ENCODE results near the gene SGPL1. TPM values are rescaled to one million over a fixed set of nuclear protein-coding genes. Genes with fewer than 3 reads are reported as not detected.

Gene SGPL1
- total RNA-seq, 1 donor from 2014 or later = 37.1 TPM

GRCh38 chr10:70809011-70809611 lies 6.6 kb upstream of the SGPL1 start:
- Histone ChIP-seq H3K27ac (ENCODE audit: low read depth, low read length) (no peak overlapping the region), H3K4me3 (ENCODE audit: low read length in 3 of 3) (no peak overlapping the region), H3K9ac (ENCODE audit: low read depth in 1 of 3, low read length in 3 of 3) (no peak overlapping the region), H3K4me1 (ENCODE audit: control insufficient read depth in 3 of 3, insufficient read depth in 3 of 3, low read length in 3 of 3) (no peaks in the 10 kb centered on the region), H3K36me3 (ENCODE audit: control insufficient read depth in 3 of 3, insufficient read depth in 3 of 3, low read length in 3 of 3) (no peaks in the 10 kb centered on the region), H3K9me3 (ENCODE audit: control insufficient read depth in 3 of 3, low read length in 3 of 3) (no peaks in the 10 kb centered on the region), H3K27me3 (ENCODE audit: control insufficient read depth in 3 of 3, insufficient read depth in 3 of 3, low read length in 3 of 3) (peaks cover 0 to 5% (median 0%) of the 10 kb centered on the region in 3 donors)

- peaks cover 0 to 5% (median 0%) of the 10 kb centered on the region in 3 donors for H3K27me3 ChIP-seq (ENCODE audit: control insufficient read depth in 3 of 3, insufficient read depth in 3 of 3, low read length in 3 of 3)
- no peak overlapping the region for H3K4me3 ChIP-seq (ENCODE audit: low read length in 3 of 3)
- no peak overlapping the region for H3K27ac ChIP-seq (ENCODE audit: low read depth, low read length)
- no peak overlapping the region for H3K9ac ChIP-seq (ENCODE audit: low read depth in 1 of 3, low read length in 3 of 3)
- H3K4me1 ChIP-seq (ENCODE audit: control insufficient read depth in 3 of 3, insufficient read depth in 3 of 3, low read length in 3 of 3) = no peaks in the 10 kb centered on the region
- no peaks in the 10 kb centered on the region for H3K36me3 ChIP-seq (ENCODE audit: control insufficient read depth in 3 of 3, insufficient read depth in 3 of 3, low read length in 3 of 3)
- H3K9me3 ChIP-seq (ENCODE audit: control insufficient read depth in 3 of 3, low read length in 3 of 3) = no peaks in the 10 kb centered on the region
These were observed 6.0 kb upstream of the SGPL1 start for GRCh38 chr10:70809726-70810125.

- no peak overlapping the region for H3K9ac ChIP-seq (ENCODE audit: low read depth in 1 of 3, low read length in 3 of 3)
- peaks cover 0 to 5% (median 0%) of the 10 kb centered on the region in 3 donors for H3K27me3 ChIP-seq (ENCODE audit: control insufficient read depth in 3 of 3, insufficient read depth in 3 of 3, low read length in 3 of 3)
- no peak overlapping the region for H3K27ac ChIP-seq (ENCODE audit: low read depth, low read length)
- no peaks in the 10 kb centered on the region for H3K4me1 ChIP-seq (ENCODE audit: control insufficient read depth in 3 of 3, insufficient read depth in 3 of 3, low read length in 3 of 3)
- H3K36me3 ChIP-seq (ENCODE audit: control insufficient read depth in 3 of 3, insufficient read depth in 3 of 3, low read length in 3 of 3) = no peaks in the 10 kb centered on the region
- H3K4me3 ChIP-seq (ENCODE audit: low read length in 3 of 3) = no peak overlapping the region
- no peaks in the 10 kb centered on the region for H3K9me3 ChIP-seq (ENCODE audit: control insufficient read depth in 3 of 3, low read length in 3 of 3)
These were observed 4.8 kb upstream of the SGPL1 start for GRCh38 chr10:70810967-70811366.

GRCh38 chr10:70811881-70812280 lies 3.9 kb upstream of the SGPL1 start:
- H3K27me3 ChIP-seq (ENCODE audit: control insufficient read depth in 3 of 3, insufficient read depth in 3 of 3, low read length in 3 of 3) = peaks cover 0 to 2% (median 0%) of the 10 kb centered on the region in 3 donors
- H3K36me3 ChIP-seq (ENCODE audit: control insufficient read depth in 3 of 3, insufficient read depth in 3 of 3, low read length in 3 of 3) = no peaks in the 10 kb centered on the region
- H3K9ac ChIP-seq (ENCODE audit: low read depth in 1 of 3, low read length in 3 of 3) = no peak overlapping the region
- no peaks in the 10 kb centered on the region for H3K9me3 ChIP-seq (ENCODE audit: control insufficient read depth in 3 of 3, low read length in 3 of 3)
- peaks cover 4 to 7% (median 4%) of the 10 kb centered on the region in 3 donors for H3K4me1 ChIP-seq (ENCODE audit: control insufficient read depth in 3 of 3, insufficient read depth in 3 of 3, low read length in 3 of 3)
- H3K27ac ChIP-seq (ENCODE audit: low read depth, low read length) = no peak overlapping the region
- H3K4me3 ChIP-seq (ENCODE audit: low read length in 3 of 3) = no peak overlapping the region

- Histone ChIP-seq H3K9ac (ENCODE audit: low read depth in 1 of 3, low read length in 3 of 3) (no peak overlapping the region), H3K4me1 (ENCODE audit: control insufficient read depth in 3 of 3, insufficient read depth in 3 of 3, low read length in 3 of 3) (peaks cover 4 to 14% (median 5%) of the 10 kb centered on the region in 3 donors), H3K27me3 (ENCODE audit: control insufficient read depth in 3 of 3, insufficient read depth in 3 of 3, low read length in 3 of 3) (no peaks in the 10 kb centered on the region), H3K36me3 (ENCODE audit: control insufficient read depth in 3 of 3, insufficient read depth in 3 of 3, low read length in 3 of 3) (peaks cover 0 to 5% (median 2%) of the 10 kb centered on the region in 3 donors), H3K4me3 (ENCODE audit: low read length in 3 of 3) (no peak overlapping the region), H3K9me3 (ENCODE audit: control insufficient read depth in 3 of 3, low read length in 3 of 3) (no peaks in the 10 kb centered on the region), H3K27ac (ENCODE audit: low read depth, low read length) (no peak overlapping the region)
These were observed 2.9 kb upstream of the SGPL1 start for GRCh38 chr10:70812814-70813213.

- no peak overlapping the region for H3K9ac ChIP-seq (ENCODE audit: low read depth in 1 of 3, low read length in 3 of 3)
- no peaks in the 10 kb centered on the region for H3K27me3 ChIP-seq (ENCODE audit: control insufficient read depth in 3 of 3, insufficient read depth in 3 of 3, low read length in 3 of 3)
- no peaks in the 10 kb centered on the region for H3K9me3 ChIP-seq (ENCODE audit: control insufficient read depth in 3 of 3, low read length in 3 of 3)
- H3K27ac ChIP-seq (ENCODE audit: low read depth, low read length) = no peak overlapping the region
- peaks cover 4 to 14% (median 5%) of the 10 kb centered on the region in 3 donors for H3K4me1 ChIP-seq (ENCODE audit: control insufficient read depth in 3 of 3, insufficient read depth in 3 of 3, low read length in 3 of 3)
- peaks cover 0 to 11% (median 6%) of the 10 kb centered on the region in 3 donors for H3K36me3 ChIP-seq (ENCODE audit: control insufficient read depth in 3 of 3, insufficient read depth in 3 of 3, low read length in 3 of 3)
- no peak overlapping the region for H3K4me3 ChIP-seq (ENCODE audit: low read length in 3 of 3)
These were observed 1.6 kb upstream of the SGPL1 start for GRCh38 chr10:70814126-70814525.

GRCh38 chr10:70816220-70816894 lies 609 bp downstream of the SGPL1 start:
- Histone ChIP-seq H3K4me1 (ENCODE audit: control insufficient read depth in 3 of 3, insufficient read depth in 3 of 3, low read length in 3 of 3) (peaks cover 4 to 14% (median 5%) of the 10 kb centered on the region in 3 donors), H3K9me3 (ENCODE audit: control insufficient read depth in 3 of 3, low read length in 3 of 3) (no peaks in the 10 kb centered on the region), H3K9ac (ENCODE audit: low read depth in 1 of 3, low read length in 3 of 3) (peak overlapping the region; percentile 76 to 87 (median 85)), H3K27ac (ENCODE audit: low read depth, low read length) (peak overlapping the region; percentile 88), H3K27me3 (ENCODE audit: control insufficient read depth in 3 of 3, insufficient read depth in 3 of 3, low read length in 3 of 3) (no peaks in the 10 kb centered on the region), H3K36me3 (ENCODE audit: control insufficient read depth in 3 of 3, insufficient read depth in 3 of 3, low read length in 3 of 3) (peaks cover 0 to 29% (median 18%) of the 10 kb centered on the region in 3 donors), H3K4me3 (ENCODE audit: low read length in 3 of 3) (peak overlapping the region; percentile 74 to 90 (median 89))

- Histone ChIP-seq H3K27me3 (ENCODE audit: control insufficient read depth in 3 of 3, insufficient read depth in 3 of 3, low read length in 3 of 3) (no peaks in the 10 kb centered on the region), H3K4me3 (ENCODE audit: low read length in 3 of 3) (no peak overlapping the region), H3K9me3 (ENCODE audit: control insufficient read depth in 3 of 3, low read length in 3 of 3) (no peaks in the 10 kb centered on the region), H3K9ac (ENCODE audit: low read depth in 1 of 3, low read length in 3 of 3) (no peak overlapping the region), H3K4me1 (ENCODE audit: control insufficient read depth in 3 of 3, insufficient read depth in 3 of 3, low read length in 3 of 3) (peaks cover 4 to 14% (median 5%) of the 10 kb centered on the region in 3 donors), H3K36me3 (ENCODE audit: control insufficient read depth in 3 of 3, insufficient read depth in 3 of 3, low read length in 3 of 3) (peaks cover under 1 to 41% (median 23%) of the 10 kb centered on the region in 3 donors), H3K27ac (ENCODE audit: low read depth, low read length) (no peak overlapping the region)
These were observed 5.4 kb downstream of the SGPL1 start for GRCh38 chr10:70820976-70821750.

- peaks cover 2 to 42% (median 23%) of the 10 kb centered on the region in 3 donors for H3K36me3 ChIP-seq (ENCODE audit: control insufficient read depth in 3 of 3, insufficient read depth in 3 of 3, low read length in 3 of 3)
These were observed 6.5 kb downstream of the SGPL1 start for GRCh38 chr10:70822076-70822820.

More at GRCh38 chr10:70822076-70822820, 6.5 kb downstream of the SGPL1 start:
- Histone ChIP-seq H3K27me3 (ENCODE audit: control insufficient read depth in 3 of 3, insufficient read depth in 3 of 3, low read length in 3 of 3) (no peaks in the 10 kb centered on the region), H3K4me1 (ENCODE audit: control insufficient read depth in 3 of 3, insufficient read depth in 3 of 3, low read length in 3 of 3) (peaks cover 0 to 4% (median 0%) of the 10 kb centered on the region in 3 donors), H3K9ac (ENCODE audit: low read depth in 1 of 3, low read length in 3 of 3) (peak overlapping the region in 1 of 3 donors; percentile 51), H3K9me3 (ENCODE audit: control insufficient read depth in 3 of 3, low read length in 3 of 3) (no peaks in the 10 kb centered on the region), H3K4me3 (ENCODE audit: low read length in 3 of 3) (no peak overlapping the region), H3K27ac (ENCODE audit: low read depth, low read length) (no peak overlapping the region)
